Embryonic facial prominence (tissue), 1 donor: ENCODE results near the gene COL23A1.

Source experiments
- DNase-seq: peaks from one replicate; pipeline ENCODE4 v3.0.0-alpha.2; 2016; ENCODE audit errors: extremely low spot score

Gene COL23A1

DNA sequence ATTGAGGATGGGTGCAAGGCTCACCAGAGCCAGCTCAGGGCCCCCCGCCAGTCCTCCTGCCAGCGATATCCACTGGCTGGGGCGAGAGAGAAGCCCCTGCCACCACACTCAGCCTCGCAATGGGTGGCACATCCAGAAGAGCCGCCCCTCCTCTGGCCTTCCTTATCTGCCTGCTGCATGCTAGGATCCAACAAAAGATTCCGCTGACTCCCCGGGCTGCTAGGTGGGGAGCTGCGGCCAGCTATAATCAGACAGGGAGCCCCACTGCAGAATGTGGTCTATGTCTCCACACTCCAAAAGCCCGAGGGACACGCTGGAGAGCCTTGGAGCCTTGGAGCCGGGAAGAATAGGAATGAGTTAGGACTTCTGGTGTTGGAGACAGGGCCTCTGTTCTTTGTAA lies 32.8 kb downstream of the COL23A1 start:
- no peak for DNase-seq

DNA sequence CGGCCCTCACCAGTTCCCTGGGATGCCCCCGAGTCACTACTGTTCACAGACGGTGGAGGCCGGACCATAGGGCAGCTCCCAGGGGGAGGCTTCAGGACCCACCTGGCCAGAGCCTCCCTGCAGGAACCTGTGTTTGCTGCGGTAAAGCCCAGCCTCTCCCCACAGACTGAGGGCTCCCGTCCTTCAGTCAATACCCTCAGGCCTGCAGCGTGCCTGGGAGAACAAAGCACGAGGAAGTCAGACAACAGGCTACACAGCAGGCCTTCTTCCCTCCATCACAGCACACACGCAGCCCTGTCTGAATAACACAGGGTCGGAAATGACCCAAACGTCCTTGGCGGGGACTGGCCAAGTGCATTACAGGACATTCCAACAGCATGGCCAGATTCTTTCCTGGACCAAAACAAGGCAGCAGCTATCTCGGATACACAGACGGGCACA lies 34.4 kb downstream of the COL23A1 start:
- no peak for DNase-seq

DNA sequence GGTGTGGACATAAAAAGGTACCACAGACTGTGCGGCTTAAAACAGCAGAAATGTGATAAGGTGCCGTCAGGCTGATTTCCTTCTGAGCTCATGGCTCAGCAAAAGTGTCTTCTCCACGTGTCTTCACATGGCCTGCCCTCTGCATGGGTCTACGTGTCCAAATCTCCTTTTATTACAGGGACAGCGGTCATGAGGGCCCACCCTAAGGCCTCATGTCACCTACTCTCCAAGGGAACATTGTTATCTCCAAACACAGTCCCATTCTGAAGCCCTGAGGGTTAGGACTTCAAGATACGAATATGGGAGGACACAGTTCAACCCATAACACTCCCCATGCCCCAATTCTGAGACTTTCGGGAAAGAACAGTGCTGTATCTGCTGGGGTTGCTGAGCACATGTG lies 35.2 kb downstream of the COL23A1 start:
- no peak for DNase-seq

DNA sequence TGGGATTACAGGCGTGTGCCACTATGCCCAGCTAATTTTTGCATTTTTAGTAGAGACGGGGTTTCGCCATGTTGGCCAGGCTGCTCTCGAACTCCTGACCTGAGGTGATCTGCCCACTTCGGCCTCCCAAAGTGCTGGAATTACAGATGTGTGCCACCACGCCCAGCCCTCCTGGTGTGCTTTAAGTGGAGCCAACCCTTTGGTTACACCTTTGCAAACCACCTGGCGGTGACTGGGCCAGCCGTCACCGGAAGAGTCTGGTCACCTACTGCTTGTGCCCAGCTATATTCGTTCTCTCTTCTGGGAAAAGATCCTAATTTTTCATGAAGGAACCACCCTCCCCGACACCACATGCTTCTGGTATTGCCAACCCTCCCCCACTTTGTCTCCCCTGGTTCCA lies 35.9 kb downstream of the COL23A1 start:
- DNase-seq = no peak

DNA sequence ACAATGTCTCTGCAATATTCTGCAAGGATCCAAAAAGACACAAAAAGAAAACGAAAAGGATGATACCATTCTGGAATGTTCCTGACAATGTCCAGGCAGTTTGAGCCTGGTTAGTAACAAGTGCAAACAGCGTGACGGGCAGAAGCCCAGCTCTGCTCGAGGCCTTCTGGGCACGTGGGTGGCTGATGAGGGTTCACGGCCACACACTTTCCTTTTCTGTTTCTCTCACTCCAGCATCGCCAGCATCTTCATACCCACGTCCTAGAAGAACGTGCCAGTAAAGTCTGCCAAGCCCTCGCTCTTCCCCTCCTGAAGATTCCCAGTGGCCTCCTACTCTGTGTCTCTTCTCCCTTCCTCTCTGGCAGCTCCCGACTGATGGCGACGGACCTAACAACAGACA lies 36.7 kb downstream of the COL23A1 start:
- DNase-seq = no peak

DNA sequence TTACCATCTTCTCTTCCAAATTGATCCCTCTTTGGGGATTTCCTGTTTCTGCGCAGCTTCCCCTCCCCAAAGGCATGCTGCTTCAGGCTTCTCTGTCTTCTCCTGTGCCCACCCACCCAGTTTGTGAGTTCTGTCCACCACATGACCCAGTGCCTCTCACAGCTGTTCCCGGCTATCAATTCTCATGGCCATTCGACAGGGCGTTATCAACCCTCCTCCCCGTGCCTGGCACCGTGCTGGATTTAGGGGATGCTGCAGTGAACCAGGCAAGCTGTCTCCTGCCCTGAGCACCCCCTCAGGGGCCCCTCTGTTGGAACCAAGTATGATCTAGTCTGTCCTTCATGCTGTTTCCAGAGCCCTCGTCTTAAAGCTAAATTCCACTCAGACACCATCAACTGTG lies 38.7 kb downstream of the COL23A1 start:
- no peak for DNase-seq

DNA sequence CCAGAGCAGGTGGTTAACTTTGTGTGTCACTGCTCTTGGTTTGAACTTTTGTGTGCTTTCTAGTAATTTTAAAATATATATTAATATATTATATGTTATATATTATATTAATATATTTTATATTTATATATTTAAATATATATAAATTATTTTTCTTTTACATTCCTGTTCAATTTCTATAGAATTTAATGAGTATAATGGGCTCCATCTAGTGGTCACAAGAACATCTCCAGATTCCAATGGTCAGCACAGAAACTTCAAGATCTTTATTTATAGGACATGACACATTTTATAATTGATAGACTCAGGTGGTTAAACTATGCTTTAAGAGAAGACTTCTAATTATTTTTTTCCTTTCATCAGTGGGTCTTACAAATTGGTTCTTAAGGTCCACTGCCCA lies 39.1 kb downstream of the COL23A1 start:
- DNase-seq = no peak

DNA sequence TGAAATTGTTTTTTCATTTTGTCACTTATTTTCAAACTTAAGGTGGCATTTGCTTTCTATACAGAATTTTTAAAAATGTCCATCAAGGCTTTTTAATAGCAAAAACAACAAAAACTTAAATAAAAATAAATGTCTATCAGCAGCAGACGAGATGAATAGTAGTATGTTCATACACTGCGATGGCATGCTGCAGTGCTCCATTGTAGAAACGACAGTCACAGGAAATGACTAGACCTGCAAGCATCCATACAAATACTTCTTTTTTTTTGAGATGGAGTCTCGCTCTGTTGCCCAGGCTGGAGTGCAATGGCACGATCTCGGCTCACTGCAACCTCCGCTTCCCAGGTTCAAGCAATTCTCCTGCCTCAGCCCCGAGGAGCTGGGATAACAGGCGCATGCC lies 41.4 kb downstream of the COL23A1 start:
- no peak for DNase-seq

DNA sequence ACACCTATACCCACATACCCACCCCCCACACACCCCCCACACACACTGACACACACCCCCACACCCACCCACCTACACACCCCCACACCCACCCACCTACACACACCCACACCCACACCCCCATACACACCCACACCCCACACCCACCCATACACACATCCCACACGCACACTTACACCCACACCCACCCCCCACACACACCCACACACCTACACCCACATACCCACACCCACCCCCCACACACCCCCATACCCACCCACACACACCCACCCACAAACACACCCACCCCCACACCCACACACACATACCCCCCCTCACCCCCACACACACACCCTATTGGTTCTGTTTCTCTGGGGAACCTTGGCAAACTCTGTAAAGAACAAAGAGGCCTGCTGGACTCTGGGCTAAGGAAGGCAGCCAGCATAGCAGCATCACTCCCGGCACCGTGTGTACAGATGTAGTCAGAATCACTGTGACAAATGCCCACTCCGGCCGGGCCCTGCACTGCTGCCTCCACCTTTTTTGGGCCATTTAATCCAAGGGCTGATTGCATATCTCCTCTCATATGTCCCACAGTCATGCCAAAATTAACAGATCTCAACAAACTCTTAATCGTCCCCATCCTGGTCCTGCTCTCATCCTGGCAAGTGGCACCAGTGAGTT lies 42.3 kb downstream of the COL23A1 start:
- no peak for DNase-seq

DNA sequence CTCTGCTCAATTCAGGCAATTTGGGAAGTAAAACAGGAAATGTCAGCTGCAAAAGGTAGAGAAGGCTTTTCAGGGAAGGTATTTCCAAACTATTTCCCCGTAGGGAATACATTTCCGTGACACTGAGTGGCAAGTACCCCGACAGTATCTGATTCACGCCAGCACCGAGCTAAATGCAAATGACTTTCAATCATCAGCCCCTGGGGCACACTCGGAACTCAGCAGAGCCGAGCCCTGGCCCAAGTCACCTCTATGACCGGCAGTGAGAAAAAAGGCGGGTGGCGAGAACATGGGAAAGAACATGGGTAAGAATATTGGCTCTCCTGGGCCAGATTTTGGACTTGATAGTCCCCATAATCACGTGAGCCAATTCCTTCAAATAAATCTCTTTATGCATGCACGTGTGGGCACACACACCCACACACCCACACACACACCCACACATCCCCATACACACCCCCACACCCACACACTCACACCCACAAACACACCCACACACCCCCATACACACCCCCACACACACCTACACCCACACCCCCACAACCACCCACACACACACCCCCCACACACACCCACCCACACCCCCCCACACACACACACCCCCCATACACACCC lies 43.0 kb downstream of the COL23A1 start:
- no peak for DNase-seq

DNA sequence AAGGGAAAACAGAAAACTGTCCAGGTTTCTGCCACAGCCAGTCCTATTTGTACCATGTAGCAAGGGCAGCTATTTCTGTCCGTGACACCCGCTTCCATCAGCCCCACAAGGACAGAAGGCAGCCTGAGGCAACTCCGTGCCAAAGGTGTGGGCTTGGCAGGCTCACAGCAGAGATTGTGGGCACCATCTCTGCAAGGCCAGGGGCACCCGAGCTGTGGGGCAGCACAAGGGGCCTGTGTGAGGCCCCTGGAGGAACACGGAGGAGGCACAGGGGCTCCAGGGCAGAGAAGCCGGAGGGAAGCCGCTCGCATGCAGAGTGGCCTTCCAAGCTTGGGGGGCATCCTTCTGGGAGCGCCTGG lies 43.5 kb downstream of the COL23A1 start:
- DNase-seq = no peak

DNA sequence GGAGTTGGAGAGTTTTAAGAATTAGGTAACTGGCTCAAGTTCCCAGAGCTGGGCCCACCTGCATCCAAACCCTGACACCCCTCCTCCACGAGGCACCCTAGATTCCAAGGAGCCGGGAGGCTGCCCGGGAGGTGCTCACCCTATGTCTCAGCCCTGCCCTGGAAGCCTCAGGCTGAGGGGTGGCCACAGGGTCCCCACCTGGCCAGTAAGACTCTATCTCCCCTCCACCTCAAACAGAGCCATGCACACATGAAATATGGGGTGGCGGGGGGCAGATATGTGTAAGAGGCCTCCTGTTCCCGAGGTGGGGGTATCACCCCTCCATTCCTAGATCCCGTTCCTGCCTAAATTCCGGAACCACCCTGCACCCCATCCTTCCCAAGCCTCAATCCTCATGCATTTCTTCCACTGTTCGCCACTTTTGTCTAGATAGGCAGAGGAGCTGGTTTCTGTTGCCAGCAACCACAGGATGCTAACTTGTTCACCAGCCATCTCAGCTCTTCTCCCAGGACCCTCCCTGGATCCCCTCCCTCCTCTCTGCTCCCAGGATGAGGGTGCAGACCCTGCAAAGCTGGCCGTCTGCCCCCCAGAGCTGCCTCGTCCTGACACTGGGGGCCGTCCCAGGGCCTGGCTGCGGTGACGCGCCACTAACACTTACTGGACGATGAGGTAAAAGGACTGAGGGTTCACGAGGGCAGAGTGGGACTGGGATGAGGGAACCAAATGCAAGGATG lies 44.1 kb downstream of the COL23A1 start:
- DNase-seq = no peak

DNA sequence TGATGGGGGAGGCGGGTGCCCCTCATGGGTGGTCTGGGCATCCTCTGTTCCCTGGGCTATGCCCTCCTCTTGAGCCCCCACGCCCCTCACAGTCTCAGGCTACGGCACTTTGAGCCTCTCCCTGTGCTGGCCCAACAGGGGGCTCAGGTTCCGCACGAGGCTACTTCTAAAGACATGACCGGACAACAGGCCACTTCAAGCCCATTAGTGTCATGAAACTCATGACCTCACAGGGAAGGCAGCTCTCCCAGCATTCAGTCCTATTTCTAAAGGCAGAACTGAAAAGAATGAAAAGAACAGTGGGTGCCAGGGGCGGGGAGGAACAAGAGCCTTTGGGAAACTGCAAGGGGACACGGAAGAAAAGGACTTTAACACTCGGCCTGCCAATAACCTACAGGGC lies 45.0 kb downstream of the COL23A1 start:
- no peak for DNase-seq

DNA sequence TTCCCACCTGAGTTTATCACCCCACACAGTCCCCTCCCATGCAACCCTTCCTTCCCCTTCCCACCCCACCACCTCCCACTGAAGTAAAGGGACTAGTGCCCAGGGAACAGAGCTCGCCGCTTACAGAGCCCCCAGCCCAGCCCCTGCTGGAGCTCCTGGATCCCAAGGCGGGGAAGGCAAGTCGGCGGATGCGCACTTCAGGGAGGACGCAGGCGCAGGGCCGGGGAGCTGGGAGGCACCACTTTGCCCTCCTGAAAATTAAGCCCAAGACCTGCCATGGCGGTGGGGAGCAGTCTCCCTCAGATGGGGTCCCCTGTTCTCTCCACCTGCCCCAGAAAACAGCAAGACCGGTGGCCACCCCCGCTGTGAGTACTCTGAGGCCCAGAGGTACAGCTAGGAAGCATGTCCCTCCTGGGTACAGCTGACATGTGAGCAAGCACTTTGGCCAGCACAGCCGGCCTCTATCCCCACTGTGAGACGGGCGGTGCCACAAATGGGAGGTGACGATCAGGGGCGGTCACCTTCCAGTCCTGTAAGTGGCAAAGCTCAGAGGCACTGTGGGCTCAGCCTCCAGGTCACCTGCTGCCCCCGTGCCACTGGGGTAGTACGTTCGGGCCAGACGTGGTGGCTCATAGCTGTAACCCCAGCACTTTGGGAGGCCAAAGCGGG lies 45.9 kb downstream of the COL23A1 start:
- DNase-seq = no peak

DNA sequence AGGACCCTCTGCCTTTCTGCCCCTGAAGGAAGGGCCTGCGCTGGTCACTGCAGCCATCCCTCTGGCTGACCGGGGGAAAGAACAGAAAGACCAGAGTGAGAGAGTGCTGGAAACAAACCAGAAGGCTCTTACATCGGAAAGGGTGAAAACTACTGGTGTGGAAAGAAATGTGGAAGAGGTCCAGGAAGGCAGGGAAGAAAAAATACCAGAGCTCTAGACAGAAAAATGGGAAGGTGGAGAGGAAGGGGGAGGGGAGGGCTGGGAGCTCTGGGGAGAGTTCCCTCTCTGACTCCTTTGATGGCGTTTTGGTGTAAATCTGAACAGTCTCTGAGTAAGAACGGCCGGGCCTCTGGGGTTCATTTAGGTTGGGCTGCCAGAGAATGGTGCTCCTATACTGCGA lies 47.7 kb downstream of the COL23A1 start:
- peak; percentile 49 for DNase-seq

DNA sequence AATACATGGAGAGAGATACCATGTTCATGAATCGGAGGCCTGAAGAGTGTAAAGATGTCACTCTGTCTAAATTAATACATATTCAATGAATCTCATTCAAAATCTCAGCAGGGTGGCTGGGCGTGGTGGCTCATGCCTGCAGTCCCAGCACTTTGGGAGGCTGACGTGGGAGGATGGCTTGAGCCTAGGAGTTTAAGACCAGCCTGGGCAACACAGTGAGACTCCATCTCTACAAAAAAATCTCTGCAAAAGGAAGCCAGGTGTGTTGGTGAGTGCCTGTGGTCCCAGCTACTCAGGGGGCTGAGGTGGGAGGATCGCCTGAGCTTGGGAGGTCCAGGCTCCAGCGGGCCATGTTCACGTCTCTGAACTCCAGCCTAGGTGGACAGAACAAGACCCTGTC lies 49.7 kb downstream of the COL23A1 start:
- DNase-seq = no peak

DNA sequence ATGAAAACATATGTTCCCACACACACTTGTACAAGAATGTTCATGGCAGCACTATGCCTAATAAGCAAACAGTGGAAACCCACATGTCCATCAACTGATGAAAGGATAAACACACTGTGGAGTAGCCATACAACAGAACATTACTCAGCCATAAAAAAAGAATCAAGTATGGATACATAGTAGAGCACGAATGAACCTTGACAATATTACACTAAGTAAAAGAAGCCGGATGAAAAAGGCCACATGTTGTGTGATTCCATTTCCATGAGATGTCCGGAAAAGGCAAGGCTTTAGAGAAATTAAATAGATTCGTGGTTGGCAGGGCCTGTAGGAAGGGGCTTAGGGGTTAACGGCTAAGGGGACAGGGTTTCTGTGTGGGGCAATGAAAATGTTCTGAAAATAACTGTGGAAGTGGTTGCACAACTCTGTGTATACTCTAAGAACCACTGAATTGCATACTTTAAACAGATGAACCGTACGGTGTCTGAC lies 51.4 kb downstream of the COL23A1 start:
- no peak for DNase-seq

DNA sequence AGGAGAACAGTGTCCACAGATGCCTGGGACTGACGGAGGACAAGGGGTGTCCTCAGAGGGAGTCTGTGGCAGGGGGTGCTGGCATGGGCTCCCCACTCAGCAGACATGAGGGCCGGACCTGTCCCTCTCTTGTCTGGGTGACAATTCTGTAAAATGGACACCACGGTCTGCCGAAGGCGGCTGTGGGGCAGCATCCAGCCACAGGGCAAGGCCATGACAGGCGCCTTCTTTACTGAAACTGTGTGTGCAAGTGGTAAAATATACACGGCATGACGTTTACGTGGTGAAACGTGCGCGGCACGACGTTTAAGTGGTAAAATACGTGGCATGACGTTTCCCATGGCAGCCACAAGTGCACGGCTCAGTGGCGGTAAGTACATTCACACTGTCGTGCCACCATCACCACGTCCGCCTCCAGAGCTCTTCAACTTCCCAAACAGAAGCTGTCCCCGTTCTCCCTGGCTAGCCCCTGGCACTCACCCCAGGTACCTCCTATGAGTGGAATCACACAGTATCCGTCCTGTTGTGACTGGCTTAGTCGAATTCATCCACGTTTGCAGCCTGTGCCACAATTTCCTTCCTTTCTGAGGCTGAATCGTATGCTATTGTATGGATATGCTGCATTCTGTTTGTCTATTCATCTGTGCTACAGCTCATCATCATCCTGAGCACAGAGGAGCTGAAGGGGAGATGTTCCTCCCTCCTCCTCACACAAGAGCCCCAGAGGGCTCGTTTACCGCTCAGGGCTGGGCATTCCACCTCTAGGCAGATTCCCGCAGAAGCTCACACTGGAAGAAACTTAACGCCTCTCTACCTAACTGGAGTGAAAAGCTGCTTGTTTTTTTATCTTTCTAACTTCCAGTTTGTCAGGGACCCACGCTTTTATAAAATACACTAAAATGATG lies 52.5 kb downstream of the COL23A1 start:
- DNase-seq = no peak

DNA sequence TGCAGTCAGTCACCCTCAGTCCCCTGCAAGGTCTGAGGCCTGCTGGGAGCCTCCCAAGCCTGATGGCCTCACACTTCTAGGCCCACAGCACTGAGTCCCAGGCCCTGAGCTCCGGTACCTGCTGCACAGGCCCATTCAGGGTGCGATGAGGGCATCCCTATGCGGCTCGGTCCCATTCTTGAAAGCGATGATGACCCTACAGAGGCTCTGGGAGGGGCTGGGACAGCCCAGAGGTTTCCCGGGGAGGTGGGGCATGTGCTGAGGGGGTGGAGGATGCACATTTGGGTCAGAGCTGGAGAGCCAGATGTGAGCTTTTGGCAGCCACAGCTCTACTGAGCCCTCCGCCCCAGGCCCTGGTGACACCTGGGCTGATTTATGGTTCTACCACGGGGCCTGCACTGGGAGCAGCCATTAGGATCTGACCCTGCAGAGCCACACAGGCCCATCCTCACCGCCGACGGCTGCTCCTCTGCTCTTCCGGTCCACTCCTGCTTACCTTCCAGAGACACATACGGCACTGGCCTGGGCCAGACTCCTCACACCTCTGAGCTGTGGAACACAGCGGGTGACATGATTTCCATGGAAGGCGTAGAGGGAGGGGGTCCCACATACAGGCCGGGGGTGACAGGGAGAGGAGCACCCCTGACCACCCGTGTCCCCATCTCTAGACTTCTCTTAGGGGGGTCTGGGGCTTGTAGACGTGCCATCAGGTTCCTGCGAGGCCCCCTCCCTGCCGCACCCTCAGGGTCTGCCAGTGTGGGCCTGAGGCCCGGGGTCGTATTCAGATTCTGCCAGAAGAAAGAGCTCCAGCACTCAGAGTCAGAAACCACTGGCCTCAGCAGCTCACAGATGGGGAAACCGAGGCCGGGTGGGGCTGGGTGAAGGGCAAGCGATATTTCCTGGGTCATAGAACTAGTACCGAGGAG lies 53.4 kb downstream of the COL23A1 start:
- DNase-seq = no peak
